Astrocyte (in vitro differentiated cells and primary cell): ENCODE results near the gene LILRB3. TPM values are rescaled to one million over a fixed set of nuclear protein-coding genes. Genes with fewer than 3 reads are reported as not detected.

Experiments used
- DNase-seq: peaks from one replicate; pipeline ENCODE4 v3.0.0-alpha.2; 2010; ENCODE audit warnings: low read depth
- FAIRE-seq: peaks from 2 replicates; lab custom pipeline; 2011; peaks lifted over from hg19 to GRCh38; lab: Jason Lieb, UNC
- H2AFZ ChIP-seq: 2 replicates; pipeline ENCODE4 v1.6.0; 2012; ENCODE audit warnings: low read depth, low read length, inconsistent platforms
- H3K27ac ChIP-seq: 2 replicates; pipeline ENCODE4 v1.5.1; 2011; ENCODE audit warnings: low read depth, low read length, inconsistent platforms
- H3K27me3 ChIP-seq: 2 replicates; pipeline ENCODE4 v1.6.0; 2011; ENCODE audit warnings: low read length, inconsistent platforms; ENCODE audit not compliant: insufficient read depth
- H3K36me3 ChIP-seq: 2 replicates; pipeline ENCODE4 v1.5.1; 2011; ENCODE audit warnings: low read length, inconsistent platforms; ENCODE audit not compliant: insufficient read depth
- H3K4me1 ChIP-seq: 2 replicates; pipeline ENCODE4 v1.5.1; 2011; ENCODE audit warnings: low read length, inconsistent platforms; ENCODE audit not compliant: insufficient read depth
- H3K4me2 ChIP-seq: 2 replicates; pipeline ENCODE4 v1.6.0; 2012; ENCODE audit warnings: low read length, inconsistent platforms
- H3K4me3 ChIP-seq: 2 replicates; pipeline ENCODE4 v1.5.1; 2011; ENCODE audit warnings: low read depth, mild to moderate bottlenecking, low read length, inconsistent platforms; ENCODE audit not compliant: insufficient read depth
- H3K79me2 ChIP-seq: 2 replicates; pipeline ENCODE4 v1.6.0; 2012; ENCODE audit warnings: mild to moderate bottlenecking, low read length, inconsistent platforms; ENCODE audit not compliant: insufficient read depth
- H3K9ac ChIP-seq: 2 replicates; pipeline ENCODE4 v1.6.0; 2012; ENCODE audit warnings: mild to moderate bottlenecking, low read length, inconsistent platforms
- H3K9me3 ChIP-seq: 2 replicates; pipeline ENCODE4 v1.5.1; 2012; ENCODE audit warnings: low read depth, mild to moderate bottlenecking, low read length, inconsistent platforms; ENCODE audit not compliant: insufficient read depth
- H4K20me1 ChIP-seq: 2 replicates; pipeline ENCODE4 v1.6.0; 2012; ENCODE audit warnings: low read length, inconsistent platforms; ENCODE audit not compliant: insufficient read depth
- H3K27ac Mint-ChIP-seq: one replicate; pipeline ENCODE4 v1.8.0; 2021; ENCODE audit warnings: mild to moderate bottlenecking, mixed read lengths; ENCODE audit not compliant: unreplicated experiment
- H3K27me3 Mint-ChIP-seq: one replicate; pipeline ENCODE4 v1.8.0; 2021; ENCODE audit warnings: low read depth, mixed read lengths; ENCODE audit not compliant: unreplicated experiment
- H3K36me3 Mint-ChIP-seq: one replicate; pipeline ENCODE4 v1.8.0; 2021; ENCODE audit warnings: low read depth, mixed read lengths; ENCODE audit not compliant: unreplicated experiment
- H3K4me1 Mint-ChIP-seq: one replicate; pipeline ENCODE4 v1.8.0; 2021; ENCODE audit warnings: low read depth, mixed read lengths; ENCODE audit not compliant: unreplicated experiment
- H3K4me3 Mint-ChIP-seq: one replicate; pipeline ENCODE4 v1.8.0; 2021; ENCODE audit warnings: mild to moderate bottlenecking, moderate library complexity, mixed read lengths; ENCODE audit not compliant: unreplicated experiment
- H3K9me3 Mint-ChIP-seq: one replicate; pipeline ENCODE4 v1.8.0; 2021; ENCODE audit warnings: mild to moderate bottlenecking, mixed read lengths; ENCODE audit not compliant: unreplicated experiment
- CTCF ChIP-seq: IDR thresholded peaks from 2 replicates; pipeline ENCODE4 v1.5.1; 2011; ENCODE audit warnings: low read depth, mild to moderate bottlenecking, inconsistent platforms, low read length, moderate library complexity; ENCODE audit not compliant: insufficient read depth
- EZH2 ChIP-seq: IDR thresholded peaks from 2 replicates; pipeline ENCODE4 v1.6.1; 2012; ENCODE audit warnings: mild to moderate bottlenecking, low read length, inconsistent platforms; ENCODE audit not compliant: insufficient read depth
- total RNA-seq: library from RNA; stranded (reverse); gene quantifications from 2 replicates; pipeline ENCODE4 v1.2.1, GENCODE V29; 2021

Gene LILRB3
- total RNA-seq, 1 donor from 2014 or later = not detected

DNA sequence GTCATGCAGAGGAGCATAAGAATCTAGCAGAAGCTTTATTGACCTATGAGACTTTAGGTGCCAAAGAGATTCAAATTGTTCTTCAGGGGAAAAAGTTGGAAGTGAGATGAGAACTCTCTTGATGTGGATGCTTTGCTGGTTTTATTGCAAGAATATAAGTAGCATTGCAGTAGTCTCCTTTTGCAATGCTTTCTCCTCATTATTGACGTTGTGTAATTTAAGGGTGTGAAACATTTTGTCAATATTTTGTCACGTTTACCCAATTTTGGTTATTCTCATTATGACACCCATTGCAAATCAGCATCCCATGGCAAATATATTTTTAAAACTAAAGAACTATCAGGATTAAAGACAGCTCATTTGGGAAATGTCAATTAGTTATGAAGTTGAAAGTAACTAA is 46.1 kb upstream of the LILRB3 start:
- Mint-ChIP-seq H3K9me3 (peaks cover 3% of the 10 kb centered on the region), H3K36me3 (no peaks in the 10 kb centered on the region), H3K4me1 (no peaks in the 10 kb centered on the region), H3K27me3 (peaks cover 38% of the 10 kb centered on the region), H3K27ac (no peak overlapping the region), H3K4me3 (no peak overlapping the region)
- no peaks in the 10 kb centered on the region for H3K9me3 ChIP-seq
- H3K9ac ChIP-seq = no peak overlapping the region
- DNase-seq (no peak), FAIRE-seq (no peak)
- no peaks in the 10 kb centered on the region for H3K36me3 ChIP-seq
- H3K79me2 ChIP-seq = no peaks in the 10 kb centered on the region
- H3K27me3 ChIP-seq = no peaks in the 10 kb centered on the region
- no peaks in the 10 kb centered on the region for H4K20me1 ChIP-seq
- no peaks in the 10 kb centered on the region for H3K4me1 ChIP-seq
- no peak overlapping the region for H3K4me2 ChIP-seq
- no peak overlapping the region for H3K4me3 ChIP-seq
- TF ChIP-seq EZH2 = no peak
- H2AFZ ChIP-seq = no peak overlapping the region
- no peak overlapping the region for H3K27ac ChIP-seq

DNA sequence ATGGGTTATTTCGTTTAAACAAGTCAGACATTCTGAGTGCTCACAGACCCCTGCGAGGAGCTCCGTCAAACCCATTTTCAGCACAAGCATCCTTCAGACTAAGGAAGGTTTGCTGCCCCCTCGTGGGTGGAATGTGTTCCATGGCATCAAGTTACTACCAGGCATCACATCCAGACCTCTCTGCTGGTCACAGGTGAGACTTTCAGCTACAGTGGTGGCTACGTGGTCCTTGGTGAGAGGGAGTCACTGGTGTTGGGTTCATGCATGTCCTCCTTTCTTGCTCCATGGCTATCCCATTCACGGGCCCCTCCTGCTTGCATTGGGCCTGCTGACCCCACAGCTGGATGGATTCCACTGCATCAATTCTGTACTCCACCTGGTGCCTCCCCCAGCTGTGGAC is 43.3 kb upstream of the LILRB3 start:
- H3K36me3 Mint-ChIP-seq = no peaks in the 10 kb centered on the region
- no peaks in the 10 kb centered on the region for H4K20me1 ChIP-seq
- no peak overlapping the region for H3K4me3 Mint-ChIP-seq
- H3K79me2 ChIP-seq = no peaks in the 10 kb centered on the region
- no peaks in the 10 kb centered on the region for H3K4me1 ChIP-seq
- H3K9me3 Mint-ChIP-seq = peaks cover 3% of the 10 kb centered on the region
- FAIRE-seq (peak; percentile 45), DNase-seq (peak; percentile 30)
- no peak overlapping the region for H3K27ac ChIP-seq
- H3K27me3 ChIP-seq = no peaks in the 10 kb centered on the region
- TF ChIP-seq EZH2 (no peak), CTCF (peak; percentile 59)
- H3K9me3 ChIP-seq = no peaks in the 10 kb centered on the region
- H3K4me1 Mint-ChIP-seq = no peaks in the 10 kb centered on the region
- no peak overlapping the region for H3K4me2 ChIP-seq
- peaks cover 33% of the 10 kb centered on the region for H3K27me3 Mint-ChIP-seq
- no peak overlapping the region for H2AFZ ChIP-seq
- H3K4me3 ChIP-seq = no peak overlapping the region
- H3K9ac ChIP-seq = no peak overlapping the region
- no peak overlapping the region for H3K27ac Mint-ChIP-seq
- no peaks in the 10 kb centered on the region for H3K36me3 ChIP-seq

DNA sequence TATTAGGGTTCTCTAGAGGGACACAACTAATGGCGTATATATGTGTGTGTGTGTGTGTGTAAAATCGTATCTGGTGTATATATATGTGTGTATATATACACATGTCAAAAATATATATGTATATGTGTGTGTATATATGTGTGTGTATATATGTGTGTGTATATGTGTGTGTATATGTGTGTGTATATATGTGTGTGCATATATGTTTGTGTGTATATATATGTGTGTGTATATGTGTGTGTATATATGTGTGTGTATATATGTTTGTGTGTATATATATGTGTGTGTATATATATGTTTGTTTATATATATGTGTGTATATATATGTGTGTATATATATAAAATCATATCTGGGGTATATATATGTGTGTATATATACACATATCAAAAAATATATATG is 39.7 kb upstream of the LILRB3 start:
- H3K4me1 Mint-ChIP-seq = no peaks in the 10 kb centered on the region
- H3K27me3 ChIP-seq = no peaks in the 10 kb centered on the region
- no peaks in the 10 kb centered on the region for H3K9me3 Mint-ChIP-seq
- no peaks in the 10 kb centered on the region for H3K9me3 ChIP-seq
- peaks cover 22% of the 10 kb centered on the region for H3K27me3 Mint-ChIP-seq
- no peaks in the 10 kb centered on the region for H3K36me3 ChIP-seq
- no peak overlapping the region for H3K9ac ChIP-seq
- DNase-seq (no peak), FAIRE-seq (no peak)
- TF ChIP-seq EZH2 = no peak
- TF ChIP-seq CTCF = no peak
- no peak overlapping the region for H3K27ac ChIP-seq
- no peak overlapping the region for H3K4me3 Mint-ChIP-seq
- H3K4me2 ChIP-seq = no peak overlapping the region
- H3K27ac Mint-ChIP-seq = no peak overlapping the region
- H2AFZ ChIP-seq = no peak overlapping the region
- H3K79me2 ChIP-seq = no peaks in the 10 kb centered on the region
- no peaks in the 10 kb centered on the region for H3K36me3 Mint-ChIP-seq
- no peaks in the 10 kb centered on the region for H4K20me1 ChIP-seq
- H3K4me1 ChIP-seq = no peaks in the 10 kb centered on the region
- H3K4me3 ChIP-seq = no peak overlapping the region
